ENCODE measurements around the gene TMCC3.

GRCh38 chr12:94565683-94566082 is 84.7 kb downstream of the TMCC3 start:
- no peak for TF ChIP-seq POLR2A (IDR thresholded peaks at IDR 0.05)
- TF ChIP-seq CTCF (IDR thresholded peaks at IDR 0.05) = no peak
- no peak for TF ChIP-seq EP300 (IDR thresholded peaks at IDR 0.05)
- no peak for TF ChIP-seq POLR2AphosphoS5 (IDR thresholded peaks at IDR 0.05)

All from stomach (tissue), 4 donors.